NCI-H2029 (cell line): Measurements from ENCODE around the gene SRPX.
A peak's percentile ranks its signal among the peaks of the same experiment; 100 is the strongest.

Source experiments
- DNase-seq: peaks from one replicate; lab custom pipeline; 2025; lab: John Stamatoyannopoulos, UW

Gene SRPX

DNA sequence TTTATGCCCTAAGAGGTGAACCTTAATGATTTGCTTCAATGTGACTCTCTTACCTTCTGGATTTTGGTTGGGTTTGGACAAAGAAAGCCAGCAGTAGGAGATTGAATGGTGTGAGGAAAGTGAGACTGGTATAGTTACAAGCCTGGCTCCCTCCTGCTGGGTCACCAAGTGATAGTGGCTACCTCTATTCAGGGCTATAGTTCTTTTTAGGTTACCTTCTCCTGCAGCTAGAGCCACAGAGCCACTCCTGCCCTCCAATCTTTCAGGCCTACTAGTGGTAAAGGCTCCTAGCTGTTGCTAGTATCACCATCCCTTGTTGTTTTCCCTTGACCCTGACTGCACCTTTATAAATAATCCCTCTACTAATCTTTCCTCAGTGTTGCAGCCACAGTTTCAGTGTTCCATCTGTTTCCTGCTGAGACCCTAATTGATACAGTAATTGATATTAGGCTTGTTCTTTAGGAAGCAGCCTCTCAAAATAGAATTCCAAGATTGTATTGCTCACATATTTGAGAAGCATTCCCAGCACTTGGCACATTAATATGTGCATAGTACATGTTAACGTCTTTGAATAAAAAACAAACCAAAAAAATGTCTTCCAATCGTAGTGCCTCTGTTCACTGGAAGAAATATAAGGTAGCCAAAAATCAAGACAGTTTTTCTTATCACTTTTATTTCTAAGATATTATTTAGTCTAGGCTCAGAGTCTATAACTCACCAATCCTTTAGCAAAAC is 82.3 kb downstream of the SRPX start:
- DNase-seq: no peak

- DNase-seq: no peak
These were observed 91.3 kb downstream of the SRPX start for GRCh38 chrX:38129366-38129765.

GRCh38 chrX:38127961-38128360 is 92.7 kb downstream of the SRPX start:
- no peak for DNase-seq

GRCh38 chrX:38126179-38126578 is 94.5 kb downstream of the SRPX start:
- DNase-seq: no peak

- DNase-seq: no peak
These were observed 96.7 kb downstream of the SRPX start for GRCh38 chrX:38124000-38124399.

- DNase-seq: peak; percentile 82
These were observed 103.2 kb downstream of the SRPX start for GRCh38 chrX:38117485-38117884.

- DNase-seq: no peak
These were observed 104.0 kb downstream of the SRPX start for GRCh38 chrX:38116706-38117105.

DNA sequence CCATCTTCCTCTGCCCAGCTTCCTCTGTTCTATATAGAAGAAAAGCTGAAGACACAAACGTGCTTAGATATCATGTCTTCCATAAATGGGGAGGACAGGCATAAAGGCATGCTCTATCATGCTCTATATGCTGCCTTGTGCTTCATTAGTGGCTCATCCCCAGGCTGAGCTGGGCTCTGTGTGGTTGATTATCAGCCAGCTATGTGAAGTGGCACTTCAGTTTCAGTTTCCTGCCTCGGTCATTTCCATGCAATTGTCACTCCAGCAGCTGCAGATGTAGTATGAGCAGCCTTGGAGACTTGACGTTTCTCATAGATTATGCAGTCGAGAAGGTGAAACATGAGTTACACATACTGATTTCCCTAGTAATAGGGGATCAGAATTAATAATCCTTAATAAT is 108.1 kb downstream of the SRPX start:
- DNase-seq: peak; percentile 48

DNA sequence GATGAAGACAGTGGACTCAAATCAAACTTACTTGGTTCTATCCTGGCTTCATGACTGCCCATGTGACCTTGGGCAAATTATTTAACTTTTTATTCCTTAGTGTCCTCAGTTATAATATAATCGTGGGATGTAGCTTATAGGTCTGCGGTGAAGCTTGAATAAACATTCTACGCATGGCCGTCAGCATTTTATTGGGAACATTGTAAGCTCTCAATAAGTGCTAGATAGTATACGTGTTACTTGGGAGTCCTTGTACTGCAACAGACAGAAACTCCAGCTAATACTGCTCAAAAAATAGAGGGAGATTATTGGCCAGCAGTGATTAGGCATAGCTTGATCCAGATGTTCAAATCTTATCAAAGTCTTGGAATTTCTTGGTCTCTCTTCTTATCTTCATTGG is 109.5 kb downstream of the SRPX start:
- DNase-seq: no peak

DNA sequence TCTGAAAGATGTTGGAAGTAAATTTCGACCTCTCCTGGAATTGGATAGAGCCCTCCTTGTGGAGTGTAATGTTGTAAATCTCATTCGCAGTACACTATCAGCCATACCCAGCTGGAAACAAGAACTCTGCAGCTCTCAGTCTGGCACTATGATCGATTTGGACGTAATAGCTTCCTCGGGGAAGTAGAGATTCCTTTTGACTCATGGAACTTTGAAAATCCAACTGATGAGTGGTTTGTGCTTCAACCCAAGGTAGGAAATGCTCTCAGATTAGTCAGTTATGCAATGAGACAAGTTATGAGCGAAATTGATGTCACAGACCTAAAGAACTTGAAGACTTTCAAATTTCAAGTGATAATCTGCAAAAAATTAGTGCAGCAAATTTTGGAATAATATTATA is 110.4 kb downstream of the SRPX start:
- no peak for DNase-seq

DNA sequence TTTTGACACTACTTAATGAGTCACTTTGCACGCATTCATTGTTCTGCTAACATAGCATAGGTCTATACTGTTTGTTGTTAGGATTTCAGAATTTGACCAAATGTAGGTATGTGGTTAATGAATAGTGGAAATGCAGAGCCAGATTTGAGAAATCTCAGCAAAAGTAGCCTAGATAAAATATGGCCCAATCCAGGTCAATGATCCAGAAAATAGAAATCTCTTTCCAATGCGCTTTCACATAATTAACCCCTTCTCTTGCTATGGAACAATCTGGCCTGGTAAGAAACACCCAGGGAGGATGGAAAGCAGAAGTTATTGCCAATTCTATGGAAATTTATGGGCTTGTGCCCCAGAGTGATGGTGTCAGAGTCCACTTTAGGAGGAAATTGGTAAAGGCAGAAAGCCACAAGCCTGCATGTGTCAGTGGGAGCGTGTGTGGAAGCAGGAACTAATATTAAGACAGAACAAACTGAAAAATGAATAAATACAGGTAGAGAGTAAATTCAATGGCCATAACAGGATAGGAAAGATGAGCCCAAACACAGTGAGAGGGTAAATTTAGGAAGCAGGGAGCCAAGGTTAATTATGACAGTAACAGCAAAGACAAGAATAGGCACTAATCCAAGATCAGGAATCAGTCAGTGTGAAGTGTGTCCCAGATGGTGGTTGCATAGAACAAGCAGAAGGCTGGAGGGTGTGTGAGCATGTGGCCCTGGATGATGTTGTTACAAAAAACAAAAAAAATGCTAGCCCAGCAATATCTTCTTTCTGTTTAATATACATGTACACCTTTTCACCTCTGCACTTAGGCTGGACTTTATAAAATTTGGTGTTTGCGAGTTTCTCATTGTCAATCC is 111.4 kb downstream of the SRPX start:
- DNase-seq: no peak

DNA sequence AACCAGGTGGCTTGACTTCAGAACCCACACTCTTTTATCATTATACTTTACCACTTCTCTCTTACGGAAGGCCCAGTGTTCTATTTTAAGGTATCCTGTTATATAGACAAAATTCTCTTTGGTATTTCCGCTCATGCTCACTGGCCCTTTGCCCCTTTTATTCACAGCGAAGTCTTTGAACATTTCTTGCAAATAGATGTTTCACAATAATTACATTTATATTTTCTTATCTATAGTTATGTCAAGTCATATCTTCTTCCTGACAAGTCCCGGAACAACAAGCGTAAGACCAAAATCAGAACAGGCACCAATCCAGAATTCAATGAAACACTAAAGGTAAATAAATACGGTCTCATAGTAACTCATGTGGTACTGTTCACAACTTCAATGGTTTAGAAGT is 112.3 kb downstream of the SRPX start:
- no peak for DNase-seq

DNA sequence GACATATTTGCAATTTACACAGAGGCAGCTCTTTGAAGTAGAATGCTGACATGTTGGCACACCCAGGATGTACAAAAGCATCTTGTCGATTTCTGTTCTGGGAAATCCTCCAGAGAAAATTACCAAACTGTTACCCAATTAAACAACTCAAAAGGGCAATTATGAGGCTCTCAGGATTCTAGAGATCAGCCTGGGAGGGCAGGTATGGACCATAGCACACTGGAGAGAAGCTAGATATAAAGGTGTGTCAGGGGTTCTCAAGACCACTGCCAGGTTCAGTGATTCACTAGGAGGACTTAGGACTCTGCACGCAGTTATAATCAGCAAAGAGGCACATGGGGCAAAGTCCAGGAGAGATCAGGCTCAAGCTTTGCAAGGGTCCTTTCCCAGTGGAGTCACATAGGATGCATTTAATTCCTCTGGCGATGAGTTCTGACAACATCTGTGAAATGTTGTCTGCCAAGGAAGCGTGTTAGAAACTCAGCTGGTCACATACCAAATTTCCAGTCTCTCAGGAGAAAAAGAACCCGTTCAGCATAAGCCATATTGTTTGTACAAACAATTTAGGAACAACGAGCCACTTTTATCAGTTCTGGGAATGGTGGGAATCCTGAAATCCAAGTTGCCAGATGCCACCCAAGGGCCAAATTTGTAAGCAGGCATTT is 113.5 kb downstream of the SRPX start:
- no peak for DNase-seq

DNA sequence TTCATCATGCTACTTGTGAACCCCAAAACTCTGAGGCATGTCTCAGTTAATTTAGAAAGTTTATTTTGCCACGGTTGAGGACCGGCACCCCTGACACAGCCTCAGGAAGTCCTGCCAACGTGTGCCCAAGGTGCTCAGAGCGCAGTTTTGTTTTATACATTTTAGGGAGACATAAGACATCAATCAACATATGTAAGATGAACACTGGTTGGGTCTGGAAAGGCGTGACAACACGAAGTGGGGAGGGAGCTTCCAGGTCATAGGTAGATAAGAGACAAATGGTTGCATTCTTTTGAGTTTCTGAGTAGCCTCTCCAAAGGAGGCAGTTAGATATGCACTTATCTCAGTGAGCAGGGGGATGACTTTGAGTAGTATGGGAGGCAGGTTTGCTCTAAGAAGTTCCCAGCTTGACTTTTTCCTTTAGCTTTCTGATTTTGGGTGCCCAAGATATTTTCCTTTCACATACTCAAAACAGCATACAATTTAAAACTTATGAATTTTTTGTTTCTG is 115.4 kb downstream of the SRPX start:
- DNase-seq: no peak

DNA sequence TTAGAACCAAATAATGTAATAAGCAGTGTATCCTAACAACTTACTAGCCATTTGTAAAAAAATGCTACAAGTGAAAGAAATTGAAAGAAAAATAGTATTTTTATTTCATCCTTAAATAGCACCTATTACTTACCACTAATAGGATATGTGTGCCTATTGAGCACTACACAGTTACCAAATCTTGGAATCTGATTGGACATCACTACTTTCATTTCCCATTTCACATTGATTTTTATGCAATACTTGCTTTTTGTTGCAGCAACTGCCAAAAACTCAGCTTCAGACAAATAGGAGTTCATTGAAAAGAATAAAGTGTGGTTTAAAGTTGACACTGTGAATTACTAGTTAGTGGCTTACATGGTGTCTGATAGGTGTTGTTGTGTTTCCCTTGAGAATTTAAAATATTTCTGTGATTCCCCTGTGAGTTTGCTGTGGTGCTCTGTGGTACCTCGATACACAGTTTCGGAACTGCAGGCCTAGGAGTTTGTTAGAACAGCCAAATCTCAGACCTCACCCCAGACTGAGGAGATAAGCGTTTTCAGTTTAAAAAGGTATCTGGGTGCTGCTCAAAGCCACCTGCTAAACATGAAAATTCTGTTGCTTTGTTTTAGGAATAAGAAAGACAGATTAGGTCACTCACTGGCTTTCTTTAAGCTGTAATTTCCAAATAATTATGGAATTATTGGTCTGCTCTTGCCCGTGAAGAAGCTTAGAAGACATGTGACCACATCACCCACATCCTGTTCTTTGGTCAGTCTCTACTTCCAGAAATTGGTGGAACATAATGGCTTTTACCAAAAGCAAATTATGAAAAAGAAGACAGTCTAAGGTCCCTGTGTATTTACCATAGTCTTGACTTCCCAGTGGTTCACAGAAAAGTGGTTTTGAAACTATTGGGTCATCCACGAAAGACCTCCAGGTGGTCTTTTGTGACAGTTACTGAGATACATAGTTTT is 116.5 kb downstream of the SRPX start:
- DNase-seq: no peak

DNA sequence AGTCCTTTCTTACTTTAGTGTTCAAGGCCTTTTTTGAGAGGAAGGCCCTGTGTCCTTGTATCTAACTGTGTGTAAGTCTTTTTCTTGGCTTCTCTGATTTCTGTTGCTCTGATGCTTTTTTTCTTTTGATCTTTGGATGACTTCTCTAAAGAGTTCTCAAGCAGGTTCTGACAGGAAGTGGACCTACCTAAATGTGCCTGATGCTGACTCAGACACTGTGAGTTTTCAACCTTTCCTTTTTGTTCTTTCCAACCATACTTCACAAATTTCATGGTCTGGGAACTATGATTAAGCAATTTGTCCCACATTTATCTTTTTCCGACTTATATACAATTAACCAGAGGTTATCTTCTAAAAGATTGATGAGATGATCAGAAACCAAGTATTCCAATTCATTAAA is 117.8 kb downstream of the SRPX start:
- no peak for DNase-seq

GRCh38 chrX:38102240-38102639 is 118.4 kb downstream of the SRPX start:
- DNase-seq: no peak

GRCh38 chrX:38099688-38100087 is 121.0 kb downstream of the SRPX start:
- DNase-seq: no peak
